RWPE1 (cell line): ENCODE results near the gene POLN.

Source experiments
- CTCF ChIA-PET: fragments of 350-600 bp; sonication (Branson Sonifier 250); formaldehyde crosslinking; extraction: SDS; loops from one replicate; lab custom pipeline; 2021; lab: Yijun Ruan, JAX
- POLR2A ChIA-PET: fragments of 400-600 bp; formaldehyde crosslinking; extraction: SDS; loops from one replicate; lab custom pipeline; 2020; ENCODE audit warnings: antibody characterized with exemption; ENCODE audit not compliant: low non-redundant PET; lab: Yijun Ruan, JAX
- DNase-seq: peaks from one replicate; pipeline ENCODE4 v3.0.0; 2012; ENCODE audit warnings: low spot score
- H3K27ac ChIP-seq: fragments of 450-650 bp; 2 replicates; pipeline ENCODE4 v1.5.1; 2017
- TF ChIP-seq, protein P1 (sequence below): fragments of 450-650 bp; conservative IDR thresholded peaks from 2 replicates; pipeline ENCODE4 v1.5.1; 2017; ENCODE audit warnings: low read depth, mild to moderate bottlenecking

Gene POLN

DNA sequence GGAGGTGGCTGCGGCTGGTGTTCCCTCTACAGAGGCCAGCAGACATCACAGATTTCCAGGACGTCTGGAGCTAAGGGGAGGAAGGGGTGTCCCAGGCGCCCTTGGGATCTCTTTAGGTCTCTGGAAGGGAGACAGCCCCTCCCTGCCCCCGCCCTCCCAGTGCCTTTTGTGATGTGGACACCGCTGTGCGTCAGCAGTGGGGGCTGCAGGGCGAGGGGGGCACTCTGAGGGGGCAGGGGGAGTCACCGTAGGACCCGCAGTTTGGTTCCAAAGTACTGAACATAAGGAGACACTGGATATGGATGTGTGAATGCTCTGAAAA, 45.6 kb upstream of the POLN start:
- ChIA-PET CTCF (no interaction called here), POLR2A (no interaction called here)
- TF ChIP-seq, protein P1, sequence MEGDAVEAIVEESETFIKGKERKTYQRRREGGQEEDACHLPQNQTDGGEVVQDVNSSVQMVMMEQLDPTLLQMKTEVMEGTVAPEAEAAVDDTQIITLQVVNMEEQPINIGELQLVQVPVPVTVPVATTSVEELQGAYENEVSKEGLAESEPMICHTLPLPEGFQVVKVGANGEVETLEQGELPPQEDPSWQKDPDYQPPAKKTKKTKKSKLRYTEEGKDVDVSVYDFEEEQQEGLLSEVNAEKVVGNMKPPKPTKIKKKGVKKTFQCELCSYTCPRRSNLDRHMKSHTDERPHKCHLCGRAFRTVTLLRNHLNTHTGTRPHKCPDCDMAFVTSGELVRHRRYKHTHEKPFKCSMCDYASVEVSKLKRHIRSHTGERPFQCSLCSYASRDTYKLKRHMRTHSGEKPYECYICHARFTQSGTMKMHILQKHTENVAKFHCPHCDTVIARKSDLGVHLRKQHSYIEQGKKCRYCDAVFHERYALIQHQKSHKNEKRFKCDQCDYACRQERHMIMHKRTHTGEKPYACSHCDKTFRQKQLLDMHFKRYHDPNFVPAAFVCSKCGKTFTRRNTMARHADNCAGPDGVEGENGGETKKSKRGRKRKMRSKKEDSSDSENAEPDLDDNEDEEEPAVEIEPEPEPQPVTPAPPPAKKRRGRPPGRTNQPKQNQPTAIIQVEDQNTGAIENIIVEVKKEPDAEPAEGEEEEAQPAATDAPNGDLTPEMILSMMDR, result no peak
- no peak overlapping the region for H3K27ac ChIP-seq
- no peak for DNase-seq

DNA sequence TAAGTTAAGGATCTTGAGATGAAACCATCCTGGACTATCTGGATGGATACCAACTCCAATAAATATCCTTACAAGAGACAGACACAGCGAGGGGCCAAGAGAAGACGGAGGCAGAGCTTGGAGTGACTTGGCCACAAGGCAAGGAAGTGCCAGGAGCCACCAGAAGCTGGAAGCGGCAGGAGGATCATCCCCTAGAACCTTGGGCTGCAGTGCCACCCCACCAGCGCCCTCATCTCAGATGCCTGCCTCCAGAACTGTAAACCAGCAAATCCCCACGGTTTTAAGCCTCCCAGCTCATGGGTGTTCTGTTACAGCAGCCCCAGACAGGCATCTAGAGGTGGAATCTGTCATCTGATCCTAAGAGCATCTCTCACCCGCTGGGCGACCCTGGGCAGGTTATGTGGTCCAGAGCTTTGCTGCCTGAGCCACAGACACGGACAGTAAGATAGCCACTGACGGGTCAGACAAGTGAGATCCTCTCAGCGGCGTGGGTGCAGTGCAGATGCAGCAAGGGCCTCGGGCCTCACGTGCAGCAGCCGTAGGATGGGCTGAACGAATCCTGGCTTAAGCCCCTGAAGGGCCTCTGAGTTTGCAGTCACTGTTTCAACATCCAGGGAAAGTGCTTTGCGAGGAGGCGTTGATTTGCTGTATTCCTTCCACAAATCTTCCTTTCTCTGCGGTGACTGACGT, 45.1 kb upstream of the POLN start:
- ChIA-PET POLR2A (no interaction called here), CTCF (no interaction called here)
- DNase-seq, result no peak
- H3K27ac ChIP-seq, result no peak overlapping the region
- TF ChIP-seq, protein P1, result no peak

DNA sequence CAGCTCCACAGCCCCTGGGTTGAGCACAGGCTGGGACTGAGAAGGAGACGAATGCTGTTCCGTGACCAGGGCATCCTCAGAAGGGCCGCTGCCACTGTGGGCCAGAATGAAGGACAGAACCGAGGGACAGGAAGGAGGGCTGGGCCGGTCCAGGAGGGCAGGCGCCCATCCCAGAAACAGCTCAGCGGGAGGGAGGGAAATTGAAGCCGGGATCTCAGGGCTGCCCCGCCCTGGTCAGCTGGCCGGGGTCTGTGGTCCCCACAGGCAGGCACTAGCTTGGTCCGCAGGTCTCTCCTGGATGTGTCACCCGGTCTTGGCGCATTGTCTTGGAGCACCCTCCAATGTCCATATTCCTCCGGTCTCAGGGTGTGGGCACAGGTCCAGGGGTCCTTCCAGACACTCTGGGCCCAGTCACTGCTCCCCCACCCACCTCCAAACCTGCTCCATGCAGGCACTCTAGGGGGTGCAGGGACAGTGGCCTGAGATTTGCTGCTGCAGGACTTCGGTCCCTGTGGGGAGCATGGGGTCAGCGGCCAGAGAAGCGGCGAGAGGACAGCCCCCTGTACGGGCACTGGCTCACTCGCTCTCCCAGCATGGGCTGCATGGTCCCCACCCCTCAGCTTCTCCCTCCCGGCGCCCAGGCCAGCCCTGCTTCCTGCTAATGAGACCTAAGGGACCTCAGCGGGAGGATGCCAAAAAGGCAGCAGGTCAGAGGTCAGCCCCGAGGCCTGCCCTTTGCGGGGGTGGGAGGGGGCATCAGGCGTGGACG, 43.9 kb upstream of the POLN start:
- no peak overlapping the region for H3K27ac ChIP-seq
- TF ChIP-seq, protein P1, result no peak
- ChIA-PET POLR2A (no interaction called here), CTCF (no interaction called here)
- DNase-seq, result no peak

DNA sequence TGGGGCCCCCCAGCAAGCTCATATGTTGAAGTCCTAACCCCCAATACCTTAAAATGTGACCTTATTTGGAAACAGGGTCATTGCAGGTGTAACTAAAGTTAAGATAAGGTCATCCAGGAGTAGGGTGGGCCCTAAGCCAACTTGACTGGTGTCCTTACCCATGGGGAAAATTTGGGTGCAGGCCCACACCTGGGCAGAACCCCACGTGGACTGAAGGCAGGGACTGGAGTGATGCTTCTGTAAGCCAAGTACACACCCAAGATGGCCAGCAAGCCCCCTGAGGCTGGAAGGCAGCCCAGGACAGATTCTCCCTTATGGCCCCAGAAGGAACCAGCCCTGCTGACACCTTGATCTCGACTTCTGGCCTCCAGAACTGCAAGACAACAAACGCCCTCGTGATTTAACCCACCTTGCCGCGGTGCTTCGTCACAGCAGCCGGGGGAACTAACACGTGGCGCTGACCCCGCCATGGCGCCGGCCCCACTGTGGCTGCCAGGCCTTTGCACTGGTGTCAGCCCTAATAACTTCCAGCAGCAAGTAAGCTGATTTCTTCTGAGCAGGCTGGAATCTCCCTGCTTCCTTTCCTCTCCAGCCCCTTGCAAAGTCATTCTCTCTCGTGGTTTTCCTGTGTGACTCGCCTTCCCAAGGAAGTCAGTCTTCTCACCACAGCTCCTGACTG, 43.2 kb upstream of the POLN start:
- ChIA-PET POLR2A (no interaction called here), CTCF (no interaction called here)
- H3K27ac ChIP-seq, result no peak overlapping the region
- no peak for DNase-seq
- TF ChIP-seq, protein P1, result no peak

DNA sequence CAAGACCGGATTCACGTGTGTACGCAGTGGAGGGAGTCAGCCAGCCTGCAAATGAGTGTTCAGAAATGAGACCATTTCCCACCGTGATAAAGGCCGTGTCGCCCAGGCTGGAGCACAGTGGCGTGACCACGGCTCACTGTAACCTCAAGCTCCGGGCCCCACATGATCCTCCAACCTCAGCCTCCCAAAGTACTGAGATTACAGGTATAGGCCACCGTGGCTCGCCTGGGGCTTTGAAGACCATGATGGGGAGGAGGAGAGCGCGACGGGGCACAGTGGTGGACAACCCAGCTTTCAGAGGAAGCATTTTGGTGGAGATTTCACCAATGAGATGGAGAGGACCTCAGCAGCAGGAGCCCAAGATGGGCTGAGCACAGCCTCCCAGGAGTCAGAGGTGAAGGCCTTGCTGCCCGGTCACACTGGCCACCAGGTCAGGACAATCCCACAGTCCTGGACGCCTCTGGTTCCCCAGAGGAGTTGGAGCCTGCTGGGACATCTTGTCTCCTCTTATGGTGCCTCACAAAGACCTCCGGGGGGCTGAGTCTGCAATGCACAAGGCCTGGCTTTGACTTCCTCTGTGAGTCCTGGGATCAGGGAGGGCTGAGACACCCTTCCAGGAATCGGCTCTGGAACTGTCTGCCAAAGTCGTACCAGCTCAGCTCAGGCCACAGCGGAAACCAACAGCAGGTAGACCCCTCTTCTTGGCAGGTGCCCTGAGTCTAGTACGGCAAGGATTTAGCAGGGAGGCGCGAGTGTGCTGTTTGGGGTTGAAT, 42.4 kb upstream of the POLN start:
- no peak overlapping the region for H3K27ac ChIP-seq
- ChIA-PET CTCF (interaction anchor here (0.6 kb wide), 1 partner anchor 483 kb away, joined by 3 read pairs; no protein-coding TSS in a partner anchor), POLR2A (interaction anchor here (0.6 kb wide), 1 partner anchor 10 kb away, joined by 4 read pairs; no protein-coding TSS in a partner anchor)
- TF ChIP-seq, protein P1, result no peak
- no peak for DNase-seq
